Stimulated activated CD8-positive, alpha-beta memory T cell treated with anti-CD3 and anti-CD28 coated beads, Interleukin-15, amount 100 ng/mL, for 48 hours (primary cell): ENCODE measurements around the gene TBC1D5.
A peak's percentile ranks its signal among the peaks of the same experiment; 100 is the strongest.
"Not testable (repeated sequence)": the region's sequence is repeated elsewhere in the genome, so short reads cannot be mapped to it uniquely, and the experiment has no call there.

Experiments used
- DNase-seq, 2 donors: peaks; one replicate each; pipeline ENCODE4 v3.0.0-alpha.2; 2020; ENCODE audit warnings: low read depth in 2 of 2

The TBC1D5 gene

GRCh38 chr3:17645074-17645698 is 97.2 kb downstream of the TBC1D5 start:
- no peak for DNase-seq

GRCh38 chr3:17643691-17644090 is 98.7 kb downstream of the TBC1D5 start:
- DNase-seq: no peak

GRCh38 chr3:17642474-17642873 is 100.0 kb downstream of the TBC1D5 start:
- no peak for DNase-seq

DNA sequence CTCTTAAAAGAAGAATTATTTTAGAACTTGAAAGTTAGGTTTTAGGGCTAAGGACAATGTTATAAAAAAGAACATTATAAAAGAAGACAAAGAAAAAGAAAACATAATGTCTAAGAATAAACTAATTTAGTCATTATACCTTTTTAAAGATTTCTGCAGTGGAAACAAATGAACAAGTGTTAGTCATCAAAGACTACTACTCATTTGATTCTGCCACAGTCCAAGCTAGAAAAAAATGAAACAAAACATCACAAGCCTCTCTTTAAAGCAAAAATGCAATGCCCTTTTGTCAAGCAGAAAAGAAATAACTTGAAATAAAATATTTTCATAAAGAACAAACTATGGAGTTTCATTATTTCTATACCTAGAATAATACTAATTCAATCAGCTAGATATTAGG is 102.0 kb downstream of the TBC1D5 start:
- DNase-seq: no peak

DNA sequence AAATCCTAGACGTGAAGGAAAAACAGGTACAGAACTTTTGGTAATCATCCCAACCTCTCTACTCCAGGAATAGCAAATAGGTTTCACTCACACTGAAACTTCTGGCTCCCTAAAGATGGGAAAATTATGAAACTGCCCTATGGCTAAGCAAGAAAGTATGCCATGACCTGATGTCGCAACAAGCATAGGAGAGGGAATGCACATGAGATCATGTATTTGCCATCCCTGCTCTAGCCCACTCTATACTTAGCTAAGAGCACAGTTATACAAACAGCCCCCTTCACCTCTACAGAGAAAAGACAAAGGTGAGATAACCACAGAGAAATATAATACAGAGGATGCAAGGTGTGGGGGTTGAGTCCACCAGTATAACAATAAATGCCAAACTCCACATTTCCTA is 102.7 kb downstream of the TBC1D5 start:
- no peak for DNase-seq

DNA sequence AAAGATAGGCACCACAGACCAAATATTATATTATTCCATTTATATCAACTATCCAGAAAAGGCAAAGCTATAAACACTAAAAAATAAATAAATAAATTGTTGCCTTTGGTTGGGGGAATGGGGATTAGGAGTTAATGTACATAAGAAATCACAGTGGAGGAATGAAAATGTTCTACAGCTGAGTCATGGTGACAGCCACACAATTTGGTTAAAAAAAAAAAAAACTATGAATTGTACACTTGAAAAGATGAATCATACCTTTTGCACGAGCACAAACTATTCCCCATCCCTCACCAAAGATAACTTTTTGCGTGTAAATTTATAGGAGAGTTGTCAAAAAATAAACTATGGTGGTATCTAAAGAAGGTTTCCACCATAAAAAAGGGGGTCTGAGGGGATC is 103.2 kb downstream of the TBC1D5 start:
- DNase-seq: no peak

DNA sequence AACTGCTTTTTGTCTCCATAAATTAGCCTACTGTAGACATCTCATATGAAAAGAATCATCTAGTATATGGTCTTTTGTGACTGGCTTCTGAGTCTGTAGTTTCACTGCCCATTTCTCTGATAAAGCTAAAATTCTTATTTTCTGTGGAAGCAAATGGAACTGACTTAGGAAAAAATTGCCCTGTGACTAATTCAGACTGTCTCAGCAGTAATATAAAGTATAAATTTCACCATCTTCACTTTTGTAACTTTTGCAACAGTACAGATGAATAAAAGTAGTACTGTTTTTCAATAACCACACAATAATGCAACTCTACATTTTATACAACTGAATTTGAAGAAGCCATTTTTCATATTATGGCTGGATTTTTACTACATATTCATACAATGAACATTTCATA is 104.1 kb downstream of the TBC1D5 start:
- no peak for DNase-seq

GRCh38 chr3:17635675-17636074 is 106.8 kb downstream of the TBC1D5 start:
- DNase-seq: not testable (repeated sequence)

- DNase-seq: no peak
These were observed 107.5 kb downstream of the TBC1D5 start for GRCh38 chr3:17634964-17635363.

DNA sequence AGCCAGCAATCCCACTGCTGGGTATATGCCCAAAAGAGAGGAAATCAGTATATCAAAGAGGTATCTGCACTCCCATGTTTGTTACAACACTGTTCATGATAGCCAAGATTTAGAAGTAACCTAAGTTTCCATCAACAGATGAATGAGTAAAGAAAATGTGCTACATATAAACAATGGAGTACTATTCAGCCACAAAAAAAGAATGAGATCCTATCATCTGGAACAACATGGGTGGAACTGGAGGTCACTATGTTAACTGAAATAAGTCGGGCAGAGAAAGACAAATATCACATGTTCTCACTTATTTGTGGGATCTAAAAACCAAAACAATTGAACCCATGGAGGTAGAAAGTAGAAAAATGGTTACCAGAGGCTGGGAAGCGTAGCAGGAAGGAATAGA is 108.2 kb downstream of the TBC1D5 start:
- no peak for DNase-seq

DNA sequence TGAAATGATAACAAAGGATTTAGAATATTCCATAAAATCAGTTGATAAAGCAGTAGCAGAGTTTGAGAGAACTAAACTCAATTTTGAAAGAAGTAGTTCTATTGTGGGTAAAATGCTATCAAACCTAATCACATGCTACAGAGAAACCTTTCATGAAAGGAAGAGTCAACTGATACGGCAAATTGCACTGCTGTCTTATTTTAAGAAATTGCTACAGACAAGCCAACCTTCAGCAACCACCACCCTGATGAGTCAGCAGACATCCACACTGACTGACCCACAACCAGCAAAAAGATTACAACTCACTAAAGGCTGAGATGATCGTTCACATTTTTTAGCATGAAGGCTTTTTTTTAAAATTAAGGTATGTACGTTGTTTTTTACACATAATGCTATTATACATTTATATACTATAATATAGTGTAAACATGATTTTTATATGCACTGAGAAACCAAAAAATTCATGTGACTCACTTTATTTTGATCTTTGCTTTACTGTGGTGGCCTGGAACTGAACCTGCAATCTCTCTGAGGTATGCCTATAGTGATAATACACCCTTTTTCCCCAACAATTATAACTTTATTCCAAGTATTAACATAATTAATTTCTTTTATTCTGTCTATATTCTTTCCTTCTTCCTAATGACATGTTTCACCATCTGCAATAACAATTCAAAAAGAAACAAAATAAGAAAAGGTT is 109.9 kb downstream of the TBC1D5 start:
- peak in 1 of 2 donors; percentile 2 for DNase-seq

GRCh38 chr3:17631609-17632008 is 110.8 kb downstream of the TBC1D5 start:
- DNase-seq: no peak

DNA sequence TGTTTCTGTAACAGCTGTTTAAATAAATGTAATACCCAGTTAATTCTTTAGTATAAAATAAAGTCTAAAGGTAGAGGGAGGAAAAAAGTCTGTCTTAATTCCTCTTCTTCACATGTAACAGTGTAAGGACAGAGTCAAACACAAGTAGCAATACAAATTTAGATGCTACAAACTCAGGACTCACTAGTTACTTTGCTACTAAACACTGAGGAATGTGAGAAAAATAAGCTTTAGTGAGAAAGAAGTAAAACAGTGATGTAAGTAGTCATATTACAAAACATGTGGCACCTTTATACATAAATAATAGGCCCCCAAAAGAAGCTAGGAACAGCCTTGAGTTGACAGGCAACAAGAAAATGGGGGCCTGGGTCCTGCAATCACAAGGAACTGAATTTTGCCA is 113.0 kb downstream of the TBC1D5 start:
- no peak for DNase-seq

DNA sequence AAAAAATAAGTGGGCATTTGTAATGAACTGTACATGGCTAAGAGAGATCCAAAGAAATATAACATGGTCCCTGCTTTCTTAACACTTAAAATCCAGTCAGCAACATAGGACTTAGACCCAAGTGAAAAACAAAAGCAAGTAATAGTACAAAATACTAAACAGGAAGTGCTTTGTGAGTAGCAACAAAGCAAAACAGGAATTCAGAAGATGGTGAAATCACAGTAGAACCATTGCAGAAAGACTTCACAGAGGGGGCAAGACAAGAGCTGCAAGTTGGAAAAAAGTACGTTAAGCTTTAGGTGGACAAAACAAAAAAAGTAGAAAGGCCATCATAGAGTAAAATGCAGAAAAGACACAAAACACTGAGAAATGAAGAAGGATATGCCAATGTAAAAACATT is 116.0 kb downstream of the TBC1D5 start:
- no peak for DNase-seq

- no peak for DNase-seq
These were observed 117.3 kb downstream of the TBC1D5 start for GRCh38 chr3:17625133-17625532.

- no peak for DNase-seq
These were observed 119.0 kb downstream of the TBC1D5 start for GRCh38 chr3:17623464-17623863.

GRCh38 chr3:17619968-17620367 is 122.5 kb downstream of the TBC1D5 start:
- no peak for DNase-seq

DNA sequence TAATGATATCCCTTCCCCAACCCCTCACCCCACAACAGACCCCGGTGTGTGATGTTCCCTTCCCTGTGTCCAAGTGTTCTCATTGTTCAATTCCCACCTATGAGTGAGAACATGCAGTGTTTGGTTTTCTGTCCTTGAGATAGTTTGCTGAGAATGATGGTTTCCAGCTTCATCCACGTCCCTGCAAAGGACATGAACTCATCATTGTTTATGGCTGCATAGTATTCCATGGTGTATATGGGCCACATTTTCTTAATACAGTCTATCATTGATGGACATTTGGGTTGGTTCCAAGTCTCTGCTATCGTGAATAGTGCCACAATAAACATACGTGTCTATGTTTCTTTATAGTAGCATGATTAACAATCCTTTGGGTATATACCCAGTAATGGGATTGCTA is 129.4 kb downstream of the TBC1D5 start:
- not testable (repeated sequence) for DNase-seq

DNA sequence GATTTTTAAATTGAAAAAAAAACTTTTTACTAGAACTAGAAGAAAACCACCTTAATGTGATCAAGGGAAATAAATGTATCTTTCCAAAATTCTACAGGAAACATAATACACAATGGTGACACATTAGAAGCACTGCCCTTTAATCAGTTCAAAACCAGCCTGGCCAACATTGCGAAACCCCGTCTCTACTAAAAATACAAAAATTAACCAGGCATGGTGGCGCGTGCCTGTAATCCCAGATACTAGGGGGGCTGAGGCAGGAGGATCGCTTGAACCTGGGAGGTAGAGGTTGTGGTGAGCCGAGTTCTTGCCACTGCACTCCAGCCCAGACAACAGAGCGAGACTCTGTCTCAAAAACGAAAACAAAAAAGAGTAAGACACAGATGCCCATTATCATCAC is 134.5 kb downstream of the TBC1D5 start:
- DNase-seq: no peak

DNA sequence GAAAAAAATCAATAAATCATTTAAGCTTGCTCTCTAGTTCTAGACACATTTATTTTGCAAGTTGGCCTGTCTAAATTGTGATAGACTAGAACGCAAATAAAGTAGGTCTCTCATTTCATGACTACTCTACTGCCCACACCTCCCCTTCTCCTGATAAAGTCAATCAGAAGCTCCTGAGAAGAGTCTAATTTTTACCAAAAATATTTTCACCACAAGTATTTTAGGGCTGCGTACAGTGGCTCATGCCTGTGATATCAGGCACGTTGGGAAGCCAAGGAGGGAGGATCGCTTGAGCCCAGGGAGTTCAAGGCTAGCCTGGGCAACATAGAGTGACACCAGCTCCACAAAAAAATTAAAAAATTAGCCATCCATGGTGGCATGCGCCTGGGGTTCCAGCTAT is 136.5 kb downstream of the TBC1D5 start:
- no peak for DNase-seq

DNA sequence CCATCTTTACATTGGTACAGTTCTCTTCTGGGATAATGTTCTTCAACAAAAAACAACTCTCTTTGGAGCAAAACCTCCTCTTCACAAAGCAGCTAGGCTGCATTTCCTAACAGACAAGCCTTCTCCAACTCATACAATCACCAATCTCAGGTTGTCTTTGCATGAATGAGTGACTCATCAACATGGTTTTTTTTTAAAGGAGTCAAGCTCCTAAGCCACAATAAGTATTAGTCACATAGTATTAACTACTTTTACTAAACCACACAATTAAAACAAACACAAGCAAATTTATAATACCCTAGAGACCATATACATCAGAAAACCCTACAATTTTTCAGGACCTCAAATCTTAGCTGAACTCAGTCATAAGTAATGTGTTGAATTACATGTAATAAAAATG is 137.4 kb downstream of the TBC1D5 start:
- no peak for DNase-seq

- no peak for DNase-seq
These were observed 140.3 kb downstream of the TBC1D5 start for GRCh38 chr3:17602126-17602525.

GRCh38 chr3:17592956-17593355 is 149.5 kb downstream of the TBC1D5 start:
- DNase-seq: no peak

- no peak for DNase-seq
These were observed 152.0 kb downstream of the TBC1D5 start for GRCh38 chr3:17590465-17590864.
